ENCODE results near the gene MYO5B. TPM values are rescaled to one million over a fixed set of nuclear protein-coding genes. Genes with fewer than 3 reads are reported as not detected.

Gene MYO5B
- total RNA-seq, 4 donors from 2014 or later = 58.2 to 102 (median 89.9) TPM

DNA sequence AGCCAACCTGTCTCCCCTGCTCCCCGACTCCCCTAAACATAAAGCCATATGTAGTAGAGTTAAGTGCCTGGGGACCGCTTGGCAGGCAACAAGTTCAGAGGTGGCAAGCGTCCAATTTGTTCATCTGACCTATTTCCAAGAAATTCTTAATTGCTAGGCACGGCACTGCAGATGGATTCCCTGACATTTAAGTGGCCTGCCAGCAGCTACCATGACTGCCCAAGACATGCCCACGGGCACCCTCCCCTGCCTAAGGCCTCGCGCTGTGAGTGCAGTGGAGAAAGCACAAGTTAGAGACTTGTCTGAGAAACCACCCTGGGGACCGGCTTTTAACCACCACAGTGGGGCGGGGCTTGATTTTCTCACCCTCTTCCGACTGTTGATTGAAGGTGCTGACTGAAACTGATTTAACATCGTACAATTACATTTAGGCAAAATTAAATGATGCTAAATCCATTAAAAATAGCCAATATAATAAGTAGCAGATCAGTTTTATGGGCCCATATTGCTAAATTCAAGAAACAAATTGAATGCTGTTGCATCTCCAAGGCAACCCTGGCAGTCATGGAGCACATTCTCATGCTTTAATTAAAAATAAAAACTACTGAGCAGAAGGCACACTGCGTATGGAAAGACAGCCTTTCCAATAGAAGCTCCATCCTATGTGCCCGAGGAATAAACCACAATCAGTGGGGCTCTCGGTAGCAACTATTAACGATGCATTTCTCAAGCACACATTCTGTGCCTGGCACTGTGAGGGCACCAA lies 218.0 kb downstream of the MYO5B start:
- no peak overlapping the region for H3K4me3 ChIP-seq (replicated peaks in 1 of 3)
- peak overlapping the region in 1 of 3 donors; percentile 2 for H3K27ac ChIP-seq
- TF ChIP-seq, protein P1, sequence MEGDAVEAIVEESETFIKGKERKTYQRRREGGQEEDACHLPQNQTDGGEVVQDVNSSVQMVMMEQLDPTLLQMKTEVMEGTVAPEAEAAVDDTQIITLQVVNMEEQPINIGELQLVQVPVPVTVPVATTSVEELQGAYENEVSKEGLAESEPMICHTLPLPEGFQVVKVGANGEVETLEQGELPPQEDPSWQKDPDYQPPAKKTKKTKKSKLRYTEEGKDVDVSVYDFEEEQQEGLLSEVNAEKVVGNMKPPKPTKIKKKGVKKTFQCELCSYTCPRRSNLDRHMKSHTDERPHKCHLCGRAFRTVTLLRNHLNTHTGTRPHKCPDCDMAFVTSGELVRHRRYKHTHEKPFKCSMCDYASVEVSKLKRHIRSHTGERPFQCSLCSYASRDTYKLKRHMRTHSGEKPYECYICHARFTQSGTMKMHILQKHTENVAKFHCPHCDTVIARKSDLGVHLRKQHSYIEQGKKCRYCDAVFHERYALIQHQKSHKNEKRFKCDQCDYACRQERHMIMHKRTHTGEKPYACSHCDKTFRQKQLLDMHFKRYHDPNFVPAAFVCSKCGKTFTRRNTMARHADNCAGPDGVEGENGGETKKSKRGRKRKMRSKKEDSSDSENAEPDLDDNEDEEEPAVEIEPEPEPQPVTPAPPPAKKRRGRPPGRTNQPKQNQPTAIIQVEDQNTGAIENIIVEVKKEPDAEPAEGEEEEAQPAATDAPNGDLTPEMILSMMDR (IDR thresholded peaks at IDR 0.05) = no peak
- TF ChIP-seq POLR2A (IDR thresholded peaks at IDR 0.05) = no peak
- WGBS, 2 donors = 52 to 54% methylated on average over 15 of the region's 15 CpGs
- no peaks in the 10 kb centered on the region for H3K36me3 ChIP-seq
- no peaks in the 10 kb centered on the region for H3K27me3 ChIP-seq
- intact Hi-C loops (cut with DNase I) = no loop called here
- peaks cover 18 to 23% of the 10 kb centered on the region in 2 donors for H3K4me1 ChIP-seq
- DNase-seq = peak; percentile 78 to 79
- H3K9me3 ChIP-seq = no peaks in the 10 kb centered on the region

DNA sequence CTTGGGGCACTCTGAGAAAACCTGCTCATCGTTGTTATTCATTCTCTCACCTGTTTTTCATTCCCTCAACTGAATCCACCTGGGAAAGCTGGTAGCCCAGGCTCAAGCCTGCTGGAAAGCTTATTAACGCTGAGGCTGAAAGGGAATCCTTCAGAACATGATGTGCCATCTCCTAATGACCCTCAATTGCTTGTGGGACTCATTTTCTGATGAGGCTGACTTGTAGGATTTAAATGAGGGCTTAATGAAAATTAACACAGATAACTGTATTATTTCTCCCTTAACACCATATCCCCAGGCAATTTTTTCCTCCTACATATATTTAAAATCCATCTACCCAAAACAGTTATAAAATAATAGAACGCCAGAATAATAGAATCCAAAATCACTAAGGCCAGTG lies 218.9 kb downstream of the MYO5B start:
- H3K27me3 ChIP-seq = no peaks in the 10 kb centered on the region
- H3K9me3 ChIP-seq = no peaks in the 10 kb centered on the region
- no peak for TF ChIP-seq POLR2A (IDR thresholded peaks at IDR 0.05)
- TF ChIP-seq, protein P1 (IDR thresholded peaks at IDR 0.05) = no peak
- intact Hi-C loops (cut with DNase I) = no loop called here
- no peak overlapping the region for H3K27ac ChIP-seq
- no peaks in the 10 kb centered on the region for H3K36me3 ChIP-seq
- DNase-seq = no peak
- H3K4me3 ChIP-seq (replicated peaks in 1 of 3) = no peak overlapping the region
- H3K4me1 ChIP-seq = peaks cover 18 to 23% of the 10 kb centered on the region in 2 donors
- 83 to 87% methylated on average over 3 of the region's 3 CpGs for WGBS, 2 donors

DNA sequence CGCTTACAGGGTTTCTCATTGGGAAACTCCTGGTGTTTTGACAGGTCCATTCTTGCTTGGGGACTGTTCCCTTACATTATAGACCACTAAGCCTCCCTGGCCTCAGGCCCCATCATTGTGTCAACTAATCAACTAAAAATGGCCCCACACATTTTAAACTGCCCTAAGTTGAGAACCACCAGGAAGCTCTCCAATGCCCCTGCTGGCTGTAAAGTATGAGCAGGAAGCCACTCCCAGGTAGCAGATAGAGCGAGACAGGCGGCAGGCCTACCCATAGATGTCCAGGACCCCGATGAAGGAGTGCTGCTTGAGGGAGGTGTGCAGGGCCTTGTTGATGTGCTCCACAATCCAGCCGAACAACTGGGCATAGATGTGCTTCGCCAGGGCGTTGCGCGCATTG lies 220.9 kb downstream of the MYO5B start:
- Histone ChIP-seq H3K36me3 (no peaks in the 10 kb centered on the region), H3K27ac (no peak overlapping the region), H3K27me3 (no peaks in the 10 kb centered on the region), H3K9me3 (no peaks in the 10 kb centered on the region), H3K4me3 (replicated peaks in 1 of 3) (no peak overlapping the region), H3K4me1 (peaks cover 15% of the 10 kb centered on the region in 2 donors)
- TF ChIP-seq, protein P1 (IDR thresholded peaks at IDR 0.05) = no peak
- TF ChIP-seq POLR2A (IDR thresholded peaks at IDR 0.05) = no peak
- no peak for DNase-seq
- 96 to 97% methylated on average over 9 of the region's 9 CpGs for WGBS, 2 donors
- intact Hi-C loops (cut with DNase I) = no loop called here

DNA sequence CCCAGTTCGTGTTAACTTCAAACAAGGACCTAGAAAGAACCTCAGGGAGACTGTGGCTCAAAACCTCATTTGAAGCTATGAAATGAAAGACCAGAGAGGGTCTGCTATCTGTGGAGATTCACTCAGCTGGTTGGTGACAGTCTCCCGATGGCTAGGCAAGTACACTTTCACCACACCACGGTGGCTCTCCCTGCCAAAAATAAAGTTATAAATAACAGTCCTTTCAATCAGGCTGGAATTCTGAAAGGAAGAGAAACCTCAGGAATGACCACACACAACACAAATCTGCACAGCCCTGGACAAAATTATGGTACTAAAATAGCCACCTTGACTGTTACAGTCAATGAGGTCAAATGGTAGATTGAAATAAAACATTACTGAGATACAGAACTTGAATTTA lies 221.4 kb downstream of the MYO5B start:
- Histone ChIP-seq H3K9me3 (no peaks in the 10 kb centered on the region), H3K27me3 (no peaks in the 10 kb centered on the region), H3K36me3 (no peaks in the 10 kb centered on the region), H3K27ac (no peak overlapping the region), H3K4me3 (replicated peaks in 1 of 3) (no peak overlapping the region), H3K4me1 (peaks cover 13% of the 10 kb centered on the region in 2 donors)
- intact Hi-C loops (cut with DNase I) = no loop called here
- DNase-seq = no peak
- 86 to 89% methylated on average over 3 of the region's 3 CpGs for WGBS, 2 donors
- TF ChIP-seq, protein P1 (IDR thresholded peaks at IDR 0.05) = no peak
- TF ChIP-seq POLR2A (IDR thresholded peaks at IDR 0.05) = no peak

DNA sequence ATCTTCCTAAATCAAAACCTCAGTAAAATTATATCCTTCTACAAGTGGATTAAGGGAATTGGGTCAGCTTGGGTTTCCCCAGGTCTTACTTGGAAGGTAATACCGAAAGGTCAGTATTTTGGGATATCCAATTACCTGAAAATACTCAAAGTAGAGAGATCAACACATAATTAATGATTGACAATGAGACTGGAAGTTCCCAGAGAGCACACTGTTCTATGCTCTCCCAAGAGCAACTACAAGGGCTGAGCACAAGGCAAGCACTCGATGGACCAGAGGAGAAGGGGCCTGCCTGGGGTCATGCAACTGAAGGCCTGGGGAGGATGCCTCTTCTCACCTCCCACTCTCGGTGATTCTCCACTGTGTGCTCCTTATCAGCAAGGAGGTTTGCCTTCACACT lies 222.4 kb downstream of the MYO5B start:
- DNase-seq = no peak
- TF ChIP-seq, protein P1 (IDR thresholded peaks at IDR 0.05) = no peak
- TF ChIP-seq POLR2A (IDR thresholded peaks at IDR 0.05) = no peak
- 76 to 90% methylated on average over 3 of the region's 3 CpGs for WGBS, 2 donors
- Histone ChIP-seq H3K4me3 (replicated peaks in 1 of 3) (no peak overlapping the region), H3K4me1 (peaks cover 12 to 13% of the 10 kb centered on the region in 2 donors), H3K9me3 (no peaks in the 10 kb centered on the region), H3K36me3 (no peaks in the 10 kb centered on the region), H3K27me3 (no peaks in the 10 kb centered on the region), H3K27ac (no peak overlapping the region)
- intact Hi-C loops (cut with DNase I) = no loop called here

Measured in thyroid gland (tissue), 4 donors.